GM12891 (cell line): ENCODE measurements around the gene ERCC6L2.

Source experiments
- DNase-seq: peaks from one replicate; pipeline ENCODE4 v3.0.0; 2011; ENCODE audit warnings: low spot score; ENCODE audit not compliant: insufficient read length
- FAIRE-seq: peaks from 2 replicates; lab custom pipeline; 2011; peaks lifted over from hg19 to GRCh38; lab: Jason Lieb, UNC
- PAX5 ChIP-seq: IDR thresholded peaks from 2 replicates; pipeline ENCODE4 v1.6.1; 2011; ENCODE audit warnings: low read length, moderate library complexity, mild to moderate bottlenecking; ENCODE audit not compliant: insufficient read depth, severe bottlenecking
- POLR2A ChIP-seq: IDR thresholded peaks from 2 replicates; pipeline ENCODE4 v1.6.1; 2011; ENCODE audit warnings: low read depth, low read length, control low read depth
- POLR2AphosphoS5 ChIP-seq: IDR thresholded peaks from 2 replicates; pipeline ENCODE4 v1.6.1; 2011; ENCODE audit warnings: low read depth, low read length, control low read depth
- POU2F2 ChIP-seq: IDR thresholded peaks from 2 replicates; pipeline ENCODE4 v1.6.1; 2011; ENCODE audit warnings: low read depth, mild to moderate bottlenecking, control low read depth, low read length, moderate library complexity
- SPI1 ChIP-seq: IDR thresholded peaks from 2 replicates; pipeline ENCODE4 v1.6.1; 2011; ENCODE audit warnings: low read depth, low read length, control low read depth
- TAF1 ChIP-seq: IDR thresholded peaks from 2 replicates; pipeline ENCODE4 v1.6.1; 2011; ENCODE audit warnings: low read depth, low read length, control low read depth

The ERCC6L2 gene

DNA sequence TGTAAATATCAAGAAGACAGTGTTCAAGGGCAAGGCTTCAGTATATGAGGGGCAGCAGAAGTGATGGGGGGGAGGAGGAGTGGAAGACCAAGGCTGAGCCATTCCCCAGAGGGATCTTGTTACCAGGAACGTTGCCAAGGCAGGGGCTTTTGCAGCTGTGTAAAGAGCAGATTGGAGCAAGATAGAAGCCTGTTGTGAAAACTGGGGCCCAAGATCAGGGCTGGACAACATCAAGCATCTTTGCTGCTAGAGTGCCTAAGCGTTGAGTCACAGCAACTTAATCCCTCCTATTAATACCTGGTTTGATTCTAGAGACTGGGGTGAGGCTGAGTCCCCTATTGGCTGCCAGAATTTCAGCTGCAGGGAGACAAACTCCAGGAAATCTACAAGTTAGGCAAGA is 18.4 kb upstream of the ERCC6L2 start:
- DNase-seq: no peak
- no peak for FAIRE-seq
- no peak for TF ChIP-seq SPI1
- TF ChIP-seq PAX5: no peak
- TF ChIP-seq TAF1: no peak
- no peak for TF ChIP-seq POU2F2
- no peak for TF ChIP-seq POLR2A
- no peak for TF ChIP-seq POLR2AphosphoS5

DNA sequence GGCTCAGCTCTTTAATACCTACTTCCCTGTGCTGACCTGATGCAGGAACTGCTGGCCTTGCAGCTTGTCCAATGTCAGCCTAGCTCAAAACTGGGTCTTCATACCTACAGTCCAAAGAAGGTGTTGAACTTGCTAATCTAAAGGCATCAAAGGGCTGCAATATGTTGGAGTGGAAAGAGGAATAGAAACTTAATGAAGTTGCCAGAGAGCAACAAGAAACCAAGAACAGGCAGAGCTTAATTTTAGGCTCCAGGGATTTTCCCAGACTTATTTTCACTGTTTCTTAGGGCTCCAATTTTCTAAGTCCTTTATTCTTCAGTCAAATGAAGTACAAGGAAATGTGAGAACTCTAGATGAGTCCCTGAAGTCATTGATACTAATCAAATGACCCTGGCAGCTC is 17.6 kb upstream of the ERCC6L2 start:
- DNase-seq (no peak), FAIRE-seq (peak; percentile 85)
- TF ChIP-seq SPI1: peak; percentile 96
- no peak for TF ChIP-seq TAF1
- no peak for TF ChIP-seq POLR2AphosphoS5

DNA sequence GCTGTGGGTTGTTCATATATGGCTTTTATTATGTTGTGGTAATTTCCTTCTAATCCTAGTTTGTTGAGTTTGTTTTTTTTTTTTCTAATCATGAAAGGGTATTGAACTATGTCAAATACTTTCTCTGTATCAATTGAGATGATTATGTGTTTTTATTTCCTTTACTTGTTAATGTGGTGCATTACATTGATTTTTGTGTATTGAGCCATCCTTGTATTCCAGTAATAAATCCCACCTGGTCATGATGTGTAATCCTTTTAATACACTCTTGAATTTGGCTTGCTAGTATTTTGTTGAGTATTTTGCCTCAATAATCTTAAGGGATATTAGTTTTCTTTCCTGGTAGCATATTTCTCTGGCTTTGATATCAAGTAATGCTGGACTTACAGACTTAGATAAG is 13.1 kb upstream of the ERCC6L2 start:
- FAIRE-seq (no peak), DNase-seq (no peak)
- TF ChIP-seq POU2F2: no peak
- no peak for TF ChIP-seq TAF1
- TF ChIP-seq POLR2A: no peak
- TF ChIP-seq POLR2AphosphoS5: no peak
- no peak for TF ChIP-seq PAX5
- no peak for TF ChIP-seq SPI1

DNA sequence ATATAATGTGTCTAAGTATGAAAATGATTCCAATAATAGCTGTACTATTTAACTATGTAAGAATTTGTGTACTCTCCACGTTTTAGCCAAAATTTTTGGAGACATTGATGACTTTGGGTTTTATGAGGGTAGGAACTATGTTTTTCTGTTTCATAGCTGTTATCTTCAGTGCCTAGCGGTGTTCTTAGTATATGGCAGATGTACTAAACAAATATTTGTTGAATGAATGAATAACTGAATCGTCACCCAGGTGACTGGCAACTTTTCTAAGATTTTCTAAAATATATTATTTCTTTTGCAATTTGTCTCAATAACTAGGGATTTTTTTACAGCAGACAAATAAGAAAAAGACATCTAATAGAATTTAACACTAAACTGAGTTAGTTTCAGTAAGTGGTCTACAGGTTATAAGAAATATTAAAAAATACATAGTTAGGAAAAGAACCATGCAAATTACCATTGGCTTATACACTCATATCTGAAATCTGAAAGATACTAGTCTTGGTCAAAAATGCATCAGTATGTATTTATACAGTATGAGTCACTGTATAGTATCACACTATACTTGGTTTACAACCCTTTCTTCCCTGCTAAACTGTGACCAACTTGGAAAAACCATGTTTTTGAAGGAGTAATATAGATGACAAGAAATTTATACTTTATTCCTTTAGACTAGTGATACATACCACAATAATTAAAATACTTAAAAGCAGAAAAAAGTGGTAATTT is 10.5 kb upstream of the ERCC6L2 start:
- FAIRE-seq (no peak), DNase-seq (no peak)
- TF ChIP-seq SPI1 (no peak), POLR2AphosphoS5 (no peak), PAX5 (no peak), POU2F2 (no peak), TAF1 (no peak), POLR2A (no peak)

DNA sequence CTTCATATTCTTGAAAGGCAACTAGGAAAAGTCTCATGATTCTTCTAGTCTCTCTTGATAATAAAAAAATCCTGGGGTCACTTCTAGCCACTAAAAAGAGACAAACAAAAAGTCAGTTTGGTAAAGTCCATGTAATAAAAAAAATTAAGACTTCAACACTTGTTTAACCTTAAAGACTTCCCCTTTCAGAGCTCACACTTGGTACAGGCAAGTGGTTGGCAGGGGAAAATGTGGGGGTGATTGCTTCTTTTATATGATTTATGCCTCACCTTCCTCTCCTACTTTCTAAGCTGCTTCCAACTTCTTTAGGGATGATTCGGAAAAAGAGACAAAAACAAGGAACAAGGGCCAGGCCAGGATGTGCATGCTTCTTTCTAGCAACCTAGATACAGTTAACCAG is 5.1 kb upstream of the ERCC6L2 start:
- no peak for DNase-seq
- TF ChIP-seq POU2F2: no peak
- TF ChIP-seq POLR2A: no peak
- no peak for TF ChIP-seq PAX5
- TF ChIP-seq TAF1: no peak
- no peak for TF ChIP-seq SPI1
- no peak for TF ChIP-seq POLR2AphosphoS5
- FAIRE-seq: no peak

DNA sequence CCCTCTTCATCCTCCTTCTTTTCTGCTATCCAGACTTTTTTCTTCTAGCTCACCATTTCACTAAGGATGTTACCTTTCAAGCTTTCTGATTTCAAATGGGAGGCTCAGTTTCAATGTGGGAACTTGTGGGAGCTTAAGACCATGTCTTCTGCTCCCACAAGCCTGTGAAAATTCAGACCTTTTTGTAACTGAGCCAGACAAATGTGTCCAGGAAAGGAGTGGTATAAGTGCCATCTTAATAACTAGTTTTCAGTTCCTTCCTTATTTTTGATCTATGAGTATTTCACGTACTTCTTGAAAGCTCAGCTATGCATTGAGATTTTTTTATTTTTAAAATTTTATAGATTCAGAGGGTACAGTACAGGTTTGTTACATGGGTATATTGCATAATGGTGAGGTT is 4.6 kb upstream of the ERCC6L2 start:
- FAIRE-seq (no peak), DNase-seq (no peak)
- no peak for TF ChIP-seq SPI1

DNA sequence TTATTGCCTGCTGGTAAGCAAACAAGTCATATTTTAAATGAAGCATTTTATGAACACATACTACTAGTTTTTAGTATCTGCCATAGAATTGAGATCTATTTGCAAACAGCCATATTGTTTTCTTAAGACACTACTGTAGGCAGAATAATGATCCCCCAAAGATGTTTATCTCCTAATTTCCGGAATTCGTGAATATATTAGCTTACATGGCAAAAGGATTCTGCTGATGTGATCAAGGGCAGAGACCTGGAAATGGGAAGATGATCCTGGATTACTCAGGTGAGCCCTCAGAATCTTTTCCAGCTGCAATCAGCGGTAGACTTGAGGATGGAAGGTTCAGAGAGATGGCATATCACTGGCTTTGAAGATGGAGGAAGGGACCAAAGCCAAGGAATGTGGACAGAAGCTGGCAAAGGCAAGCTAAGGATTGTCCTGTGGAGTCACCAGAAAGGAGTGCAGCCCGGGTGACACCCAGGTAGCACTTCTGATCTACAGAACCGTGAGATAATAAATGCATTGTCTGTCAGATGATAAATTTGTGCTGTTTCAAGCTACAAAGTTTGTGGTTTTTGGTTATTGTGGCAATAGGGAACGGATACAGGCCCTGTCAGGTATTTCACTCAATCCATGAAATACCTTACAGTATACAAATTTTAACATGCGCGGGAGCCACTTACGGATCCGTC is 1.0 kb upstream of the ERCC6L2 start:
- no peak for FAIRE-seq
- DNase-seq: no peak
- TF ChIP-seq TAF1: no peak
- TF ChIP-seq POU2F2: no peak
- TF ChIP-seq POLR2AphosphoS5: no peak
- TF ChIP-seq SPI1: no peak
- TF ChIP-seq PAX5: no peak
- no peak for TF ChIP-seq POLR2A

DNA sequence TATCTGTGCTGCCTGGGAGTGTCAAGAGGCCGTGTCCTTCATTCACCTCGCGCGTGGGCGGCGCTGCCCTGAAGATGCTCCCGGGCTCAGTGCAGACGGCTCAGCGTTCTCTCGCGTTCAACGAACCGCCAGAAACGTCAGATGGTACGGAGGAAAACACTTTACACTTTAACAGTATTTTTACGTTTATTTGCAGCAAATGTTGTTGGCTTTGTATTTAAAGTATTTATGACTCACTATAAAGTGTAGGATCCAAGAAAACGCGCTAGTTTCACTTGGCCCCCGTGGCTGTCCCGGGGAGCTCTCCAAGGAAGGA is 544 bp upstream of the ERCC6L2 start:
- TF ChIP-seq SPI1 (no peak), POLR2AphosphoS5 (no peak), POU2F2 (no peak), POLR2A (no peak), TAF1 (no peak), PAX5 (no peak)
- DNase-seq (no peak), FAIRE-seq (no peak)

DNA sequence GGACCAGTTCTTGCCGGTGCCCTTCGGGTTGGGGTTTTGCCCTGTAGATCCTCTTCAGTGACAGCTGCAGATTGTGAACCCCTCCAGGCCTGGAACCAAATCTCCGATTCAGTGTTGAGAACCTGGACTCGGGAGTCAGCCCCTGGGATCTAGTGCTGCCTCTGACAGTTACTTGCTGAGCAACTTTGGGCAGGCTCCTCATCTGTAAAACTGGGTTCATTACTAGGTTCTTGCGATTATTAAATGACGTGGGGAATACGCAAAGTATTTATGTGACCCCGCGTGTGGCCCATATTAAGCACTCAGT is 600 bp downstream of the ERCC6L2 start:
- FAIRE-seq (no peak), DNase-seq (no peak)
- TF ChIP-seq POU2F2 (peak; percentile 38; the same call in 1 of the 2 replicates), SPI1 (no peak)

DNA sequence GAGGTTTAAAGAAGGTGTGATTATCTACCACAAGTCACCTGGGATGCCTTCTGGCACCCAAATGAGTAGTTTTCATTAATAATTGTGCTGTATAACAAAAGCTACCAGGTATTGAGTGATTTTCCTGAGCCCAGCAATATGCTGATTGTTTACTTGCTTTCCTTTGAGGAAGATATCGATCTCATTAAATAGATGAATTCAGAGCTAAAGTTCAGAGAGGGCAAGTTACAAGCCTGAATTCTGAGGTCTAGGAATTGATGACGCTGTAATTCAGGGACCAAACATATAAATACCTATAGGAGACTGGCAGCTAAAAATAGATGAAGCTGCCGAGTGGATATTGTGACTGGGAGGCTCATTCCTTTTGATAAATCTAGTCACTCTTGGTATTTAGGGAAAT is 1.1 kb downstream of the ERCC6L2 start:
- no peak for DNase-seq
- no peak for TF ChIP-seq POLR2A
- TF ChIP-seq POU2F2: no peak
- no peak for TF ChIP-seq POLR2AphosphoS5
- TF ChIP-seq TAF1: no peak
- no peak for TF ChIP-seq PAX5
- no peak for TF ChIP-seq SPI1
- no peak for FAIRE-seq
